Neural progenitor cell (in vitro differentiated cells): Measurements from ENCODE around the gene WDR70. TPM values are rescaled to one million over a fixed set of nuclear protein-coding genes. Genes with fewer than 3 reads are reported as not detected.

Source experiments
- DNase-seq: peaks from one replicate; pipeline ENCODE4 v3.0.0-alpha.2; 2016; ENCODE audit warnings: low spot score
- H2AFZ ChIP-seq: fragments of 200-600 bp; sonication (generic); replicated peaks from 2 replicates; pipeline ENCODE4 v1.6.1; 2016; ENCODE audit warnings: antibody characterized with exemption
- H3F3A ChIP-seq: fragments of 200-600 bp; sonication (generic); 2 replicates; pipeline ENCODE4 v1.6.1; 2016; ENCODE audit warnings: antibody characterized with exemption, low read depth
- H3K27ac ChIP-seq: fragments of 200-600 bp; sonication (generic); 2 replicates; pipeline ENCODE4 v1.5.1; 2016; ENCODE audit warnings: mild to moderate bottlenecking
- H3K27me3 ChIP-seq: fragments of 200-600 bp; sonication (generic); 2 replicates; pipeline ENCODE4 v1.6.1; 2016; ENCODE audit warnings: mild to moderate bottlenecking, moderate library complexity
- H3K36me3 ChIP-seq: fragments of 200-600 bp; sonication (generic); 2 replicates; pipeline ENCODE4 v1.5.1; 2016
- H3K4me1 ChIP-seq: fragments of 200-600 bp; sonication (generic); 2 replicates; pipeline ENCODE4 v1.6.1; 2016; ENCODE audit warnings: mixed run types
- H3K4me2 ChIP-seq: fragments of 200-600 bp; sonication (generic); 2 replicates; pipeline ENCODE4 v1.6.1; 2016
- H3K4me3 ChIP-seq: fragments of 200-600 bp; sonication (generic); 2 replicates; pipeline ENCODE4 v1.5.1; 2016
- H3K79me2 ChIP-seq: fragments of 200-600 bp; sonication (generic); 2 replicates; pipeline ENCODE4 v1.6.1; 2016; ENCODE audit warnings: low read depth
- H3K9ac ChIP-seq: fragments of 200-600 bp; sonication (generic); 2 replicates; pipeline ENCODE4 v1.6.1; 2016
- H3K9me3 ChIP-seq: fragments of 200-600 bp; sonication (generic); 2 replicates; pipeline ENCODE4 v1.5.1; 2016; ENCODE audit warnings: low read depth
- H4K20me1 ChIP-seq: fragments of 200-600 bp; sonication (generic); 2 replicates; pipeline ENCODE4 v1.6.1; 2016; ENCODE audit warnings: low read depth
- H3K27ac Mint-ChIP-seq: 3 replicates; pipeline ENCODE4 v1.8.0; 2021; ENCODE audit warnings: mixed read lengths
- H3K27me3 Mint-ChIP-seq: 2 replicates; pipeline ENCODE4 v1.8.0; 2022; ENCODE audit warnings: low read depth, mild to moderate bottlenecking, inconsistent platforms, moderate library complexity, mixed read lengths; ENCODE audit not compliant: insufficient read depth
- H3K36me3 Mint-ChIP-seq: 3 replicates; pipeline ENCODE4 v1.8.0; 2021; ENCODE audit warnings: mixed read lengths
- H3K4me1 Mint-ChIP-seq: 3 replicates; pipeline ENCODE4 v1.8.0; 2021; ENCODE audit warnings: mixed read lengths
- H3K4me3 Mint-ChIP-seq: 3 replicates; pipeline ENCODE4 v1.8.0; 2021; ENCODE audit warnings: mild to moderate bottlenecking, moderate library complexity, mixed read lengths
- H3K9me3 Mint-ChIP-seq: 3 replicates; pipeline ENCODE4 v1.8.0; 2020; ENCODE audit warnings: mixed read lengths
- EZH2 ChIP-seq: fragments of 200-600 bp; sonication (generic); IDR thresholded peaks from 2 replicates; pipeline ENCODE4 v1.6.1; 2017; ENCODE audit warnings: antibody characterized with exemption, mild to moderate bottlenecking, moderate library complexity
- EZH2phosphoT487 ChIP-seq: fragments of 200-600 bp; sonication (generic); IDR thresholded peaks from 2 replicates; pipeline ENCODE4 v1.6.1; 2017; ENCODE audit warnings: antibody characterized with exemption
- total RNA-seq: library from RNA; depleted of rRNA; stranded (reverse); fragments of >200 nt; gene quantifications from 2 replicates; pipeline ENCODE4 v1.2.3, GENCODE V29; 2015; ENCODE audit warnings: low replicate concordance
- TF ChIP-seq, protein P1 (sequence below): fragments of 200-600 bp; sonication (generic); IDR thresholded peaks from 2 replicates; pipeline ENCODE4 v1.5.1; 2017; ENCODE audit warnings: antibody characterized with exemption, mild to moderate bottlenecking

The WDR70 gene
- total RNA-seq, 1 donor from 2014 or later = 46.2 TPM

DNA sequence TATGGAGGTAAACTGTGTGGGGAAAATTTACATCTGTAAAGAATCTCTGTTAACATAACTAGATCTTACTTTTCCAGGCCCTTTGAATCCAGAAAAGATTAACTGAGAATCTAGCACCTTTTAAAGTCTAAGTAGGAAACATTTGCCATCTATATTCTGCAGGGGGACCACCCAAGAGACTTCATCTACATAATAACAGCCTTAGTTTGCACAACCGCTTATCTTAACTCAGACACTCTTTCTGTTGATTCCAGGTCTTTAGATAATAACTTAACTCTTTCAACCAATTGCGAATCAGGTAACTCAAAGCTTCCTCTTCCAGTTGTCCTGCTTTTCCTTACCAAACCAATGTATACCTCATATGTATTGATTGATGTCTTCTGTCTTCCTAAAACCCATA lies 407.3 kb downstream of the WDR70 start:
- no peaks in the 10 kb centered on the region for H4K20me1 ChIP-seq
- no peaks in the 10 kb centered on the region for H3K4me1 ChIP-seq
- no peak overlapping the region for H2AFZ ChIP-seq
- no peaks in the 10 kb centered on the region for H3K36me3 Mint-ChIP-seq
- no peaks in the 10 kb centered on the region for H3K27me3 Mint-ChIP-seq
- H3K4me1 Mint-ChIP-seq = peaks cover 4% of the 10 kb centered on the region
- H3K9me3 ChIP-seq = no peaks in the 10 kb centered on the region
- H3K4me2 ChIP-seq = no peak overlapping the region
- H3K27ac ChIP-seq = no peak overlapping the region
- no peak overlapping the region for H3K4me3 ChIP-seq
- no peaks in the 10 kb centered on the region for H3K27me3 ChIP-seq
- peaks cover 3% of the 10 kb centered on the region for H3K9me3 Mint-ChIP-seq
- no peaks in the 10 kb centered on the region for H3K36me3 ChIP-seq
- H3K4me3 Mint-ChIP-seq = no peak overlapping the region
- H3K27ac Mint-ChIP-seq = no peak overlapping the region
- H3F3A ChIP-seq = no peaks in the 10 kb centered on the region
- H3K9ac ChIP-seq = no peak overlapping the region
- no peak for DNase-seq
- TF ChIP-seq EZH2phosphoT487 = no peak
- TF ChIP-seq, protein P1, sequence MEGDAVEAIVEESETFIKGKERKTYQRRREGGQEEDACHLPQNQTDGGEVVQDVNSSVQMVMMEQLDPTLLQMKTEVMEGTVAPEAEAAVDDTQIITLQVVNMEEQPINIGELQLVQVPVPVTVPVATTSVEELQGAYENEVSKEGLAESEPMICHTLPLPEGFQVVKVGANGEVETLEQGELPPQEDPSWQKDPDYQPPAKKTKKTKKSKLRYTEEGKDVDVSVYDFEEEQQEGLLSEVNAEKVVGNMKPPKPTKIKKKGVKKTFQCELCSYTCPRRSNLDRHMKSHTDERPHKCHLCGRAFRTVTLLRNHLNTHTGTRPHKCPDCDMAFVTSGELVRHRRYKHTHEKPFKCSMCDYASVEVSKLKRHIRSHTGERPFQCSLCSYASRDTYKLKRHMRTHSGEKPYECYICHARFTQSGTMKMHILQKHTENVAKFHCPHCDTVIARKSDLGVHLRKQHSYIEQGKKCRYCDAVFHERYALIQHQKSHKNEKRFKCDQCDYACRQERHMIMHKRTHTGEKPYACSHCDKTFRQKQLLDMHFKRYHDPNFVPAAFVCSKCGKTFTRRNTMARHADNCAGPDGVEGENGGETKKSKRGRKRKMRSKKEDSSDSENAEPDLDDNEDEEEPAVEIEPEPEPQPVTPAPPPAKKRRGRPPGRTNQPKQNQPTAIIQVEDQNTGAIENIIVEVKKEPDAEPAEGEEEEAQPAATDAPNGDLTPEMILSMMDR = no peak
- no peak for TF ChIP-seq EZH2
- no peaks in the 10 kb centered on the region for H3K79me2 ChIP-seq

DNA sequence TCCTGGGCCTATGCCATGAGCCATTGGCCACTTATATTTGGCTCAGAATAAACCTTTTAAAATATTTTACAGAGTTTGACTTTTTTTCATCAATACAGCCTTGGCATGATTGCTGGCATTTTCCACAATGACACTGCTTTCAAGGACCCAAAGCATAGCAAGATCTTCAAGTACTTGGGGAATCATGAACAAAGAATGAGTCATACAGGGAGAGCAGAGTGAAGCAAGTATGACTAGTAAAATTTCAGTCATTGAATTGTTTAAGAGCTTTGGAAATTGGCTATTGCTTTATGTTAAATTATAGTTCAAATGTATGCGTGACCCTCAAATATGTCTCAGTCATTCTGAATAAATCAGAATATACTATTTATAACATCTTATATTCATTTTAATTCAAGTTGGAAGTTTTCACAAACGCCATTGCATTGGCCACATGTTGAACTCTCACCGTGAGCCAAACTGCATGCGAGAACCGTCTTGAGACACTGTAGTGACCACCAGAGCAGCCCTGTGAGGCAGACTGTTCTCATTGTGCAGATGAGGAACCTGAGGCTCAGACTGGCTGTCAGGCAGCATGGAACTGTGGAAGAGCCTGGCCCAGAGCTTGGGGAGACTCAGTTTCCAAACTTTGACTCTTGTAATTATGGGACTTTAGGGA lies 407.9 kb downstream of the WDR70 start:
- Mint-ChIP-seq H3K27ac (no peak overlapping the region), H3K4me1 (peaks cover 9% of the 10 kb centered on the region), H3K9me3 (peaks cover 8% of the 10 kb centered on the region), H3K4me3 (no peak overlapping the region), H3K27me3 (no peaks in the 10 kb centered on the region), H3K36me3 (no peaks in the 10 kb centered on the region)
- H2AFZ ChIP-seq = no peak overlapping the region
- no peaks in the 10 kb centered on the region for H3K79me2 ChIP-seq
- H3K4me2 ChIP-seq = no peak overlapping the region
- H3K4me3 ChIP-seq = no peak overlapping the region
- H3K36me3 ChIP-seq = no peaks in the 10 kb centered on the region
- no peak for DNase-seq
- no peak overlapping the region for H3K27ac ChIP-seq
- TF ChIP-seq EZH2 = no peak
- TF ChIP-seq, protein P1 = no peak
- TF ChIP-seq EZH2phosphoT487 = no peak
- H3K9ac ChIP-seq = no peak overlapping the region
- no peaks in the 10 kb centered on the region for H3K9me3 ChIP-seq
- no peaks in the 10 kb centered on the region for H3F3A ChIP-seq
- no peaks in the 10 kb centered on the region for H4K20me1 ChIP-seq
- no peaks in the 10 kb centered on the region for H3K4me1 ChIP-seq
- H3K27me3 ChIP-seq = no peaks in the 10 kb centered on the region

DNA sequence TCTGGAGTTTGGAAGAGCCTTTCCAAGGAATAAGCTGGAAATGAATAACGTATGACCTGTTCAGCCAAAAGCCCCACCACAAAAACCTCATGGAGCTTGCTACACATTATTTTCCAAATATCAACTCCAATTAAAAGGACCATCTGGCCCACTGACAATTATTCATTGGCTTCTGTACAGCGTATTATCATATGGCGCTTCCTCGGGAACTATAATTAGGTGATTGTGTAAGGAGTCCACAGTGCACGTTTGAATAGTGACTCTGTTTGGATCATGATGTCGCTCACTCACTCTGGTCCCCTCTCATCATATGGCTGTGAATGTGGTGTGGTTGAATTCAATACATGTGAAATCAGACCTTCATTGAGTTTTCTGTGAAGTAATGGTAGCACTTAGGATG lies 408.6 kb downstream of the WDR70 start:
- no peak overlapping the region for H3K4me3 Mint-ChIP-seq
- H3K27me3 ChIP-seq = no peaks in the 10 kb centered on the region
- H3K9ac ChIP-seq = no peak overlapping the region
- H3F3A ChIP-seq = no peaks in the 10 kb centered on the region
- no peaks in the 10 kb centered on the region for H3K36me3 ChIP-seq
- TF ChIP-seq EZH2phosphoT487 (no peak), EZH2 (no peak)
- TF ChIP-seq, protein P1 = no peak
- peaks cover 8% of the 10 kb centered on the region for H3K9me3 Mint-ChIP-seq
- no peaks in the 10 kb centered on the region for H3K4me1 ChIP-seq
- no peak overlapping the region for H3K27ac ChIP-seq
- H3K36me3 Mint-ChIP-seq = no peaks in the 10 kb centered on the region
- H3K27me3 Mint-ChIP-seq = no peaks in the 10 kb centered on the region
- no peak overlapping the region for H3K4me2 ChIP-seq
- no peak for DNase-seq
- H3K4me3 ChIP-seq = no peak overlapping the region
- H2AFZ ChIP-seq = no peak overlapping the region
- peaks cover 9% of the 10 kb centered on the region for H3K4me1 Mint-ChIP-seq
- H3K9me3 ChIP-seq = no peaks in the 10 kb centered on the region
- no peak overlapping the region for H3K27ac Mint-ChIP-seq
- H3K79me2 ChIP-seq = no peaks in the 10 kb centered on the region
- no peaks in the 10 kb centered on the region for H4K20me1 ChIP-seq
